ENCODE measurements around the gene NR5A1. TPM values are rescaled to one million over a fixed set of nuclear protein-coding genes. Genes with fewer than 3 reads are reported as not detected.

Gene NR5A1
- total RNA-seq, 4 donors from 2014 or later = not detected

DNA sequence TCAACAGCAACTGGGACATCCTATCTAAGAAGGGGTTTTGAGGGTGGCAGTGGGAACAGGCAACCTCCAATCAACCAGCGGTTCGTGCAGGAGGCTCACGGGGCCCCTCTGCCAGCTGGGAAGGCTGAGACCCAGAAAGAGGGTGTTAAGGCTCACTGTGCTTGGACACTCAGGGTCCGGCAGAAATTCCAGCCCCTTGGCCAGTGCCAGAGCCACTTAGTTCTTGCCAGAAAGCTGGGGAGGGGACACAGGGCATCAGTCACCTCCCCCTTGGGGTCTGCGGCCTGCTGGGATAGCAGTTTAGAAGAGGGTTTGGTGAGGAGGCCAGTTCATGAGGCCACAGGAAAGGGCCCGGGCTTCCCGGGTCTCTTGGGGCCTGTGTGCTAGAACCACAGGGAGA, 36.5 kb downstream of the NR5A1 start:
- H3K27ac ChIP-seq = no peak overlapping the region
- H3K4me1 ChIP-seq = no peaks in the 10 kb centered on the region
- 87% methylated on average over 3 of the region's 7 CpGs for WGBS
- H3K36me3 ChIP-seq = no peaks in the 10 kb centered on the region
- peaks cover 21% of the 10 kb centered on the region for H3K27me3 ChIP-seq
- H3K9me3 ChIP-seq = no peaks in the 10 kb centered on the region
- TF ChIP-seq POLR2A (IDR thresholded peaks at IDR 0.05) (no peak), EP300 (IDR thresholded peaks at IDR 0.05) (no peak), POLR2AphosphoS5 (IDR thresholded peaks at IDR 0.05) (no peak)
- TF ChIP-seq, protein P1, sequence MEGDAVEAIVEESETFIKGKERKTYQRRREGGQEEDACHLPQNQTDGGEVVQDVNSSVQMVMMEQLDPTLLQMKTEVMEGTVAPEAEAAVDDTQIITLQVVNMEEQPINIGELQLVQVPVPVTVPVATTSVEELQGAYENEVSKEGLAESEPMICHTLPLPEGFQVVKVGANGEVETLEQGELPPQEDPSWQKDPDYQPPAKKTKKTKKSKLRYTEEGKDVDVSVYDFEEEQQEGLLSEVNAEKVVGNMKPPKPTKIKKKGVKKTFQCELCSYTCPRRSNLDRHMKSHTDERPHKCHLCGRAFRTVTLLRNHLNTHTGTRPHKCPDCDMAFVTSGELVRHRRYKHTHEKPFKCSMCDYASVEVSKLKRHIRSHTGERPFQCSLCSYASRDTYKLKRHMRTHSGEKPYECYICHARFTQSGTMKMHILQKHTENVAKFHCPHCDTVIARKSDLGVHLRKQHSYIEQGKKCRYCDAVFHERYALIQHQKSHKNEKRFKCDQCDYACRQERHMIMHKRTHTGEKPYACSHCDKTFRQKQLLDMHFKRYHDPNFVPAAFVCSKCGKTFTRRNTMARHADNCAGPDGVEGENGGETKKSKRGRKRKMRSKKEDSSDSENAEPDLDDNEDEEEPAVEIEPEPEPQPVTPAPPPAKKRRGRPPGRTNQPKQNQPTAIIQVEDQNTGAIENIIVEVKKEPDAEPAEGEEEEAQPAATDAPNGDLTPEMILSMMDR (IDR thresholded peaks at IDR 0.05) = no peak
- DNase-seq (ENCODE audit: low spot score in 2 of 2) = no peak
- H3K4me3 ChIP-seq = no peak overlapping the region

DNA sequence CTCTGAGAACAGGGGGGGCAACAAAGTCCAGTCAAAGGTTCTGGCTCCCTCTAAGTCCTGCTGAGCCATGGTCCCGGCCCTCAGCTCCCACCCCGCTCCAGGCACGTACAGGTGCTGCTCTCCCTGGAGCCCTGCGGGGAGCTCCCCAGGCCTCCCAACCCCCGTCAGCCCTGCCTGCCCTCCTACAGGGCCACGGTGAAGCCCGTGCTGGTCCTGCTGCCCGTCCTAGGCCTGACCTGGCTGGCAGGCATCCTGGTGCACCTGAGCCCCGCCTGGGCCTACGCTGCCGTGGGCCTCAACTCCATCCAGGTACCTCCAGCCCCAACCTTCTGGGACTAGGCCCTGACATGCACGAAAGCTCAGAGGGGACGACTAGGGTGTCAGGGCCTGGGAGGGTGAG, 36.9 kb downstream of the NR5A1 start:
- WGBS = 80% methylated on average over 6 of the region's 13 CpGs
- no peaks in the 10 kb centered on the region for H3K4me1 ChIP-seq

DNA sequence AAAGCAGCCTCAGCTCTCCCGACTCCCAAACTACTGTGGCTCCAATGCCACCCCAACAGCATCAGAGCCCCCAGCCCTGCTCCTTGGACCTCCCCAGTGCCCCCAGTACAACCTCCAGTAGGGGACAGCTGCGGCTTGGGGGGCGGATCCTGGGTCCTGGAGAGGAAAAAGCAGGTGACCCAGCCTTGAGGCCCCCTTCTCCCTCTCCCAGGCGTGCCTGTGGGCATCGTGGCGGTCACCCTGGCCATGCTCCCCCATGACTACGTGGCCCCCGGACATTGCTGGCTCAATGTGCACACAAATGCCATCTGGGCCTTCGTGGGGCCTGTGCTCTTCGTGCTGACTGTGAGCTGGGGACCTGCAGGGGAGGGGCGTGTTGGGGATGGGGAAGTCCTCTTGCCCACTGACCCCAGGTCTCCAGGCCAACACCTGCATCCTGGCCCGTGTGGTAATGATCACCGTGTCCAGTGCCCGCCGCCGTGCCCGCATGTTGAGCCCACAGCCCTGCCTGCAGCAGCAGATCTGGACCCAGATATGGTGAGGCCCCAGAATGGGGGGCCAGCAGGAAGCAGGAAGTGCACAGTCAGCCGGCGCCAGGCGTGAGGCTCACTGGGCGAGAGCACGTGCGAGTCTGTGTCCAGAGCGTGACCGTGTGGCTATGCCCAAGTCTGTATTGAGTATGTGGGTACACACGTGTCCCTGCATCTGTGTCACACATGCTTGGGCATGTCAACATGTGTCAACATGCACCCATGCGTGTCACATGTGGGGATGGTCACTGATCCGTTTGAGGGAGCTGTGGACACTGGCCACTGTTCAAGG, 38.0 kb downstream of the NR5A1 start:
- WGBS = 80% methylated on average over 20 of the region's 28 CpGs
- no peak for DNase-seq (ENCODE audit: low spot score in 2 of 2)
- Histone ChIP-seq H3K4me1 (no peaks in the 10 kb centered on the region), H3K9me3 (no peaks in the 10 kb centered on the region), H3K36me3 (no peaks in the 10 kb centered on the region), H3K27ac (no peak overlapping the region), H3K27me3 (peaks cover 12% of the 10 kb centered on the region), H3K4me3 (no peak overlapping the region)
- TF ChIP-seq EP300 (IDR thresholded peaks at IDR 0.05) = no peak
- TF ChIP-seq POLR2AphosphoS5 (IDR thresholded peaks at IDR 0.05) = no peak
- TF ChIP-seq, protein P1 (IDR thresholded peaks at IDR 0.05) = no peak
- no peak for TF ChIP-seq POLR2A (IDR thresholded peaks at IDR 0.05)

More for the DNA sequence above, 36.9 kb downstream of the NR5A1 start:
- no peaks in the 10 kb centered on the region for H3K36me3 ChIP-seq
- H3K27ac ChIP-seq = no peak overlapping the region
- no peaks in the 10 kb centered on the region for H3K9me3 ChIP-seq
- no peak overlapping the region for H3K4me3 ChIP-seq
- DNase-seq (ENCODE audit: low spot score in 2 of 2) = no peak
- TF ChIP-seq POLR2A (IDR thresholded peaks at IDR 0.05) (no peak), POLR2AphosphoS5 (IDR thresholded peaks at IDR 0.05) (no peak), EP300 (IDR thresholded peaks at IDR 0.05) (no peak)
- TF ChIP-seq, protein P1 (IDR thresholded peaks at IDR 0.05) = no peak
- H3K27me3 ChIP-seq = peaks cover 17% of the 10 kb centered on the region

DNA sequence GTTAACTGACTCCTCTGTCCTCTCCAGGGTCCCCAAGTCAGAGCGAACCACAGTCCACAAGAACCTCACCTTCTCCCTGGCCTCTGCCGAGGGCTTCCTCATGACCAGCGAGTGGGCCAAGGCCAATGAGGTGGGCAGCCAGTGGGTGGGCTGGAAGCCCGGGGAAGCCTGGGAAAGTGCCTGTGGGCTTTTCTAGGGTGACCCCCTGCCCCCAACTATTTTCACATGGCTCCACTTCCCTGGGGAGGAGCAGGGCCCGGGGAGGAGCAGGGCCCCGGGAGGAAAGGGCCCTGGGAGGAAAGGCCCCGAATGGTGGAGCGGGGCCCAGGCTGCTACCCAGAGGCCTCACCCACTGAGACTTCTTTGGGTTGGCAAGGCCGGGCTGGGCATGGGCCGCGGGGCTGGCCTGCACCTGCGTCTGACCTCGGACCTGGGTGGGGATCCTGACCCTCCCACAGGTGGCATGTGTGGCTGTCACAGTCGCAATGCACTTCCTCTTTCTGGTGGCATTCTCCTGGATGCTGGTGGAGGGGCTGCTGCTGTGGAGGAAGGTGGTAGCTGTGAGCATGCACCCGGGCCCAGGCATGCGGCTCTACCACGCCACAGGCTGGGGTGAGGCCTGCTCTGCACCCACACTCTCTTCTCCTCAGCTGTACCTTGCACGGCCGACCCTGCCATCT, 39.0 kb downstream of the NR5A1 start:
- H3K4me3 ChIP-seq = no peak overlapping the region
- H3K36me3 ChIP-seq = no peaks in the 10 kb centered on the region
- no peaks in the 10 kb centered on the region for H3K9me3 ChIP-seq
- TF ChIP-seq EP300 (IDR thresholded peaks at IDR 0.05) (no peak), POLR2A (IDR thresholded peaks at IDR 0.05) (no peak), POLR2AphosphoS5 (IDR thresholded peaks at IDR 0.05) (no peak)
- TF ChIP-seq, protein P1 (IDR thresholded peaks at IDR 0.05) = no peak
- peaks cover 12% of the 10 kb centered on the region for H3K27me3 ChIP-seq
- no peak for DNase-seq (ENCODE audit: low spot score in 2 of 2)
- H3K27ac ChIP-seq = no peak overlapping the region
- no peaks in the 10 kb centered on the region for H3K4me1 ChIP-seq
- WGBS = 87% methylated on average over 17 of the region's 19 CpGs

DNA sequence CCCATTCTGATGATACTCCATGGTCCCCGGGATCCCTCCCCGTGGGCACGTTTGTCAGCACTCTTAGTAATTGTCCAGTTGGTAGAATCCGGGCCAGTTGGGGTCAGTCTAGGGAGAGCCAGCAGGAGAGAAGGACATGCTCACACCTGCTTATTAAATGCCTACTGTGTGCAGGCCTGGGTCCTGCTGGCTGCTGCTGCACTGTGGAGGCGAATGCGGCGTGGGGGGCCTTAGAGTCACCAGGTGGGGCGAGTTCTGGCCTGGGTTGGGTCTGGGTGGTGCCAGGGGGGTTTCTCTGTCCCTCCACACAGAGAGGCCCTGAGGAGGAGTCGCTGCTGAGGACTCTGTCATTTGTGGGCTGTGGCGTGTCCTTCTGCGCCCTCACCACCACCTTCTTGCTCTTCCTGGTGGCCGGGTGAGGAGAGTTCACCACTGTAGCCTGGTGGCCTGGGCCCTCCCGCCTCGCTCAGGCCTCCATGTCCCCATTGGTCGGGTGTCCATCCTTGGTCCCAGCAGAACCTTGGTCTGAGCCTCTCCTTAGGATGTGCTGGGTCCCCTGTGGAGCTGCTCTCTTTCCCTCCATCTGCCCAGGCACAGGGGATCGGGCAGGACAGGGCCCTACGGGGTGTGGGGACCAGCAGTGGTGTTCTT, 39.7 kb downstream of the NR5A1 start:
- TF ChIP-seq, protein P1 (IDR thresholded peaks at IDR 0.05) = no peak
- TF ChIP-seq POLR2AphosphoS5 (IDR thresholded peaks at IDR 0.05) (no peak), POLR2A (IDR thresholded peaks at IDR 0.05) (no peak), EP300 (IDR thresholded peaks at IDR 0.05) (no peak)
- no peak for DNase-seq (ENCODE audit: low spot score in 2 of 2)
- no peak overlapping the region for H3K27ac ChIP-seq
- no peak overlapping the region for H3K4me3 ChIP-seq
- H3K9me3 ChIP-seq = no peaks in the 10 kb centered on the region
- H3K27me3 ChIP-seq = peaks cover 12% of the 10 kb centered on the region
- no peaks in the 10 kb centered on the region for H3K36me3 ChIP-seq
- H3K4me1 ChIP-seq = no peaks in the 10 kb centered on the region
- WGBS = 90% methylated on average over 11 of the region's 17 CpGs

Data from suprapubic skin (tissue), 4 donors.